ENCODE results near the gene OR8U1. TPM values are rescaled to one million over a fixed set of nuclear protein-coding genes. Genes with fewer than 3 reads are reported as not detected.

OR8U1 gene
- total and polyA plus RNA-seq, 2 of the 4 experiments (the other 2 are of a cell fraction) = not detected

DNA sequence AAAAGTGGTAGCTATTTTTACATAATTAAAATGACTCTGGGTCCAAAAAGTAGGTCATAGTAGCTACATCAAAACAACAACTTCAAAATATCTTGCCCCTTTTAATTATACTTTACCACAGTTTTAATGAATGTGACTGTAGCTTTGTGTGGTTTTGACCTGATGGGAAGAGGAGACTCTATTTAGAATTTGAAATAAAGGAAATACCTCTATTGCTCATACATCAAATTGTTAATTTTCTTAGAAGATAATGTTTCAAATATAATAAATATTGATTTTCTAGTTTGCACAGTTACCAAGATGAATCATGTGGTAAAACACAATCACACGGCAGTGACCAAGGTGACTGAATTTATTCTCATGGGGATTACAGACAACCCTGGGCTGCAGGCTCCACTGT is 29.7 kb upstream of the OR8U1 start, which contains the start of gene OR8K1:
Gene OR8K1, plus strand, starts transcription at position 301 of the 400 bp plus-strand sequence. Its CDS starts 0 bp downstream, at position 301.
- Histone ChIP-seq H3K56ac (ENCODE audit: extremely low read depth, insufficient read depth, low read length) (no peak within 1 kb of the TSS), H3K9ac (ENCODE audit: low read depth, low read length) (no peak within 1 kb of the TSS), H2BK120ac (ENCODE audit: low read depth, low read length) (no peak within 1 kb of the TSS), H3K9me3 (ENCODE audit: control insufficient read depth, insufficient read depth, low read length) (0 out of 2 replicates have a peak, but pooled peaks cover 1% of the 10 kb centered on the region), H4K5ac (ENCODE audit: low read depth, low read length) (no peak within 1 kb of the TSS), H3K18ac (ENCODE audit: low read depth, low read length) (no peak within 1 kb of the TSS), H2BK5ac (ENCODE audit: low read depth, low read length, poor library complexity, severe bottlenecking) (no peak within 1 kb of the TSS), H3K27me3 (ENCODE audit: control insufficient read depth, insufficient read depth, low read length) (no peaks in the 10 kb centered on the region), H3K4me3 (ENCODE audit: insufficient read depth, low read depth, low read length) (no peak within 1 kb of the TSS), H4K91ac (ENCODE audit: insufficient read depth, low read depth, low read length) (no peak within 1 kb of the TSS), H3K23ac (ENCODE audit: low read depth, low read length) (no peak within 1 kb of the TSS), H2AK5ac (ENCODE audit: low read depth, low read length) (no peak within 1 kb of the TSS), H3K27ac (ENCODE audit: insufficient read depth, low read length) (no peak within 1 kb of the TSS), H4K20me1 (ENCODE audit: insufficient read depth, low read length) (no peaks in the 10 kb centered on the region), H3K9me1 (ENCODE audit: insufficient read depth, low read length) (no peaks in the 10 kb centered on the region), H2AFZ (replicated peaks; ENCODE audit: low read length, poor library complexity) (no peak within 1 kb of the TSS), H3K4me2 (ENCODE audit: low read depth, low read length) (no peak within 1 kb of the TSS), H3K36me3 (ENCODE audit: control insufficient read depth, insufficient read depth, low read length) (no peaks in the 10 kb centered on the region), H2BK15ac (ENCODE audit: low read depth, low read length) (no peak within 1 kb of the TSS), H3K4ac (ENCODE audit: low read depth, low read length) (no peak within 1 kb of the TSS), H3K79me1 (ENCODE audit: low read depth in 1 of 2, low read length in 2 of 2) (no peaks in the 10 kb centered on the region), H3K4me1 (ENCODE audit: control insufficient read depth, insufficient read depth, low read length) (no peaks in the 10 kb centered on the region), H4K8ac (ENCODE audit: low read depth in 2 of 2, low read length in 2 of 2) (no peak within 1 kb of the TSS), H3K14ac (replicated peaks; ENCODE audit: low read depth, low read length) (no peak within 1 kb of the TSS), H2AK9ac (replicated peaks; ENCODE audit: low read depth, low read length, poor library complexity) (no peak within 1 kb of the TSS), H2BK20ac (ENCODE audit: low read depth, low read length) (no peak within 1 kb of the TSS)
- dilution Hi-C loops (cut with HindIII; ENCODE audit: low sequenced_read_pairs, unreplicated experiment) = no loop called here
- ChIA-PET POLR2A (ENCODE audit: unreplicated experiment) (no interaction called here), CTCF (no interaction called here)
- TF ChIP-seq BHLHE40 (IDR thresholded peaks at IDR 0.05; ENCODE audit: low read depth, low read length) = no peak
- no CpG with 5 or more reads among the region's 1 CpG for WGBS, 2 experiments (ENCODE audit: extremely low coverage in 2 of 2, insufficient read length in 1 of 2)
- ATAC-seq (ENCODE audit: low read depth) (no peak), DNase-seq (no peak)
- intact Hi-C loops (cut with micrococcal nuclease) = no loop called here
- no TSS peak for BruUV-seq (replicated peaks)
- in situ Hi-C loops (cut with MboI; ENCODE audit: low sequenced_read_pairs) = no loop called here
